H9 (cell line): ENCODE measurements around the gene OR10J5. TPM values are rescaled to one million over a fixed set of nuclear protein-coding genes. Genes with fewer than 3 reads are reported as not detected.

ENCODE experiments used
- DNase-seq: peaks from one replicate; pipeline ENCODE4 v3.0.0-alpha.2; 2017
- H2AFZ ChIP-seq: one replicate; pipeline ENCODE4 v1.6.1; 2013; ENCODE audit warnings: mild to moderate bottlenecking, low read length, control low read depth, moderate library complexity
- H2AK5ac ChIP-seq: 2 replicates; pipeline ENCODE4 v1.6.1; 2013; ENCODE audit warnings: low read length, control low read depth, mixed read lengths; ENCODE audit not compliant: insufficient read length
- H2BK120ac ChIP-seq: one replicate; pipeline ENCODE4 v1.6.1; 2013; ENCODE audit warnings: low read depth, mild to moderate bottlenecking, low read length, control low read depth, inconsistent platforms; ENCODE audit not compliant: poor library complexity, severe bottlenecking
- H2BK12ac ChIP-seq: 2 replicates; pipeline ENCODE4 v1.6.1; 2013; ENCODE audit warnings: low read length, control low read depth, mixed read lengths, low read depth; ENCODE audit not compliant: insufficient read length
- H2BK15ac ChIP-seq: 2 replicates; pipeline ENCODE4 v1.6.1; 2013; ENCODE audit warnings: low read depth, low read length, control low read depth
- H2BK20ac ChIP-seq: one replicate; pipeline ENCODE4 v1.6.1; 2013; ENCODE audit warnings: low read depth, mild to moderate bottlenecking, low read length, control low read depth, inconsistent platforms; ENCODE audit not compliant: poor library complexity, severe bottlenecking
- H2BK5ac ChIP-seq: 2 replicates; pipeline ENCODE4 v1.6.1; 2013; ENCODE audit warnings: low read length, control low read depth, mixed read lengths; ENCODE audit not compliant: insufficient read length
- H3K14ac ChIP-seq: 2 replicates; pipeline ENCODE4 v1.6.1; 2013; ENCODE audit warnings: low read length, control low read depth; ENCODE audit not compliant: insufficient read depth
- H3K18ac ChIP-seq: 2 replicates; pipeline ENCODE4 v1.6.1; 2013; ENCODE audit warnings: low read depth, mild to moderate bottlenecking, mixed read lengths, low read length, control low read depth; ENCODE audit not compliant: insufficient read length
- H3K23ac ChIP-seq: 2 replicates; pipeline ENCODE4 v1.6.1; 2013; ENCODE audit warnings: low read length, control low read depth, mixed read lengths, low read depth; ENCODE audit not compliant: insufficient read length
- H3K23me2 ChIP-seq: 2 replicates; pipeline ENCODE4 v1.6.1; 2013; ENCODE audit warnings: low read depth, mild to moderate bottlenecking, mixed read lengths, low read length, control low read depth; ENCODE audit not compliant: insufficient read length, poor library complexity, severe bottlenecking
- H3K27ac ChIP-seq: 2 replicates; pipeline ENCODE4 v1.5.1; 2013; ENCODE audit warnings: low read length, control low read depth, mixed read lengths, low read depth; ENCODE audit not compliant: insufficient read length
- H3K27me3 ChIP-seq: 2 replicates; pipeline ENCODE4 v1.6.1; 2013; ENCODE audit warnings: low read length, control low read depth, inconsistent platforms; ENCODE audit not compliant: insufficient read depth
- H3K4ac ChIP-seq: 2 replicates; pipeline ENCODE4 v1.6.1; 2013; ENCODE audit warnings: low read depth, mild to moderate bottlenecking, control low read depth, inconsistent platforms, low read length, moderate library complexity
- H3K4me1 ChIP-seq: 2 replicates; pipeline ENCODE4 v1.6.1; 2013; ENCODE audit warnings: low read length, control low read depth, inconsistent platforms; ENCODE audit not compliant: insufficient read depth
- H3K4me2 ChIP-seq: 2 replicates; pipeline ENCODE4 v1.6.1; 2013; ENCODE audit warnings: low read length, control low read depth, mixed read lengths; ENCODE audit not compliant: insufficient read length, insufficient read depth
- H3K56ac ChIP-seq: 2 replicates; pipeline ENCODE4 v1.6.1; 2013; ENCODE audit warnings: low read depth, mild to moderate bottlenecking, mixed read lengths, low read length, control low read depth; ENCODE audit not compliant: insufficient read length
- H3K79me1 ChIP-seq: 2 replicates; pipeline ENCODE4 v1.6.1; 2013; ENCODE audit warnings: low read depth, mild to moderate bottlenecking, moderate library complexity, low read length, control low read depth, inconsistent platforms; ENCODE audit not compliant: insufficient read depth, poor library complexity, severe bottlenecking
- H3K79me2 ChIP-seq: 2 replicates; pipeline ENCODE4 v1.6.1; 2013; ENCODE audit warnings: low read length, control low read depth, inconsistent platforms; ENCODE audit not compliant: insufficient read depth
- H3K9ac ChIP-seq: 2 replicates; pipeline ENCODE4 v1.6.1; 2013; ENCODE audit warnings: low read length, control low read depth, mixed read lengths; ENCODE audit not compliant: insufficient read length; ENCODE audit errors: extremely low read depth
- H3K9me3 ChIP-seq: one replicate; pipeline ENCODE4 v1.6.1; 2013; ENCODE audit warnings: low read depth, low read length, inconsistent platforms; ENCODE audit not compliant: control insufficient read depth
- H3T11ph ChIP-seq: one replicate; pipeline ENCODE4 v1.6.1; 2013; ENCODE audit warnings: mild to moderate bottlenecking, low read length, control low read depth, inconsistent platforms
- H4K20me1 ChIP-seq: one replicate; pipeline ENCODE4 v1.6.1; 2013; ENCODE audit not compliant: control insufficient read depth, insufficient read length, insufficient read depth
- H4K5ac ChIP-seq: 2 replicates; pipeline ENCODE4 v1.6.1; 2013; ENCODE audit warnings: low read depth, mild to moderate bottlenecking, mixed read lengths, low read length, control low read depth; ENCODE audit not compliant: insufficient read length
- H4K8ac ChIP-seq: replicated peaks from 2 replicates; pipeline ENCODE4 v1.6.1; 2013; ENCODE audit warnings: low read length, control low read depth, mixed read lengths, low read depth; ENCODE audit not compliant: insufficient read length
- H4K91ac ChIP-seq: 2 replicates; pipeline ENCODE4 v1.6.1; 2013; ENCODE audit warnings: low read depth, mild to moderate bottlenecking, moderate library complexity, mixed read lengths, low read length, control low read depth; ENCODE audit not compliant: insufficient read length
- H3K27ac Mint-ChIP-seq, 3 experiments: 2 replicates in 2 of 3; 3 replicates in 1 of 3; pipeline ENCODE4 v1.8.0; 2020 to 2021; ENCODE audit warnings: mixed read lengths in 3 of 3, mild to moderate bottlenecking in 1 of 3, moderate library complexity in 1 of 3
- H3K27me3 Mint-ChIP-seq: 2 replicates; pipeline ENCODE4 v1.8.0; 2021; ENCODE audit warnings: low read depth, mild to moderate bottlenecking, moderate library complexity, mixed read lengths
- H3K36me3 Mint-ChIP-seq, 3 experiments: 2 replicates in 2 of 3; 3 replicates in 1 of 3; pipeline ENCODE4 v1.8.0; 2020 to 2021; ENCODE audit warnings: low read depth in 3 of 3, mixed read lengths in 3 of 3; ENCODE audit not compliant: insufficient read depth in 1 of 3
- H3K4me1 Mint-ChIP-seq, 2 experiments: 2 replicates each; pipeline ENCODE4 v1.8.0; 2020; ENCODE audit warnings: mixed read lengths in 2 of 2
- H3K4me3 Mint-ChIP-seq, 2 experiments: 2 replicates in 1 of 2; 3 replicates in 1 of 2; pipeline ENCODE4 v1.8.0; 2020 to 2021; ENCODE audit warnings: mild to moderate bottlenecking in 2 of 2, mixed read lengths in 2 of 2, moderate library complexity in 1 of 2
- H3K9me3 Mint-ChIP-seq, 2 experiments: 2 replicates in 1 of 2; 3 replicates in 1 of 2; pipeline ENCODE4 v1.8.0; 2020; ENCODE audit warnings: mild to moderate bottlenecking in 2 of 2, mixed read lengths in 2 of 2, moderate library complexity in 1 of 2
- CTCF ChIP-seq: fragments of 200-600 bp; sonication (generic); conservative IDR thresholded peaks from 3 replicates; pipeline ENCODE4 v1.8.0; 2021; ENCODE audit warnings: antibody characterized with exemption, mild to moderate bottlenecking
- WGBS: extraction: QIAGEN DNeasy Blood & Tissue Kit; methylation state at CpG from one replicate; pipeline ENCODE4 v1.1.7; 2013; ENCODE audit warnings: missing lambda C conversion rate, low lambda C conversion rate, mixed read lengths; ENCODE audit not compliant: insufficient read length; ENCODE audit errors: extremely low coverage; 5-methylcytosine and 5-hydroxymethylcytosine counted together
- long read RNA-seq: library from polyadenylated mRNA; unstranded; transcript quantifications from one replicate; pipeline ENCODE4 v2.0.0, GENCODE V29; 2020
- total RNA-seq: library from RNA; stranded (reverse); gene quantifications from 2 replicates; pipeline ENCODE4 v1.2.1, GENCODE V29; 2021

The OR10J5 gene
- not detected in 2 replicates for total RNA-seq
- long read RNA-seq, result 0 reads

- H3K23me2 ChIP-seq, result no peaks in the 10 kb centered on the region
- TF ChIP-seq CTCF, result no peak
- WGBS, result no CpG with 5 or more reads among the region's 1 CpG
Measured at GRCh38 chr1:159535907-159536306, at the start of gene OR10J5. Gene OR10J5 (minus strand): TSS chr1:159536007. CDS start chr1:159536007, 0 bp downstream.

More at GRCh38 chr1:159535907-159536306, at the start of gene OR10J5:
- Histone ChIP-seq H4K8ac (no peak within 1 kb of the TSS), H3K23ac (no peak within 1 kb of the TSS), H3K4ac (no peak within 1 kb of the TSS), H3K9ac (no peak within 1 kb of the TSS), H3K14ac (no peak within 1 kb of the TSS), H3K56ac (no peak within 1 kb of the TSS), H3K79me1 (no peaks in the 10 kb centered on the region), H3K27me3 (no peaks in the 10 kb centered on the region), H3K27ac (no peak within 1 kb of the TSS), H3K79me2 (no peaks in the 10 kb centered on the region), H4K5ac (no peak within 1 kb of the TSS), H3K4me1 (no peaks in the 10 kb centered on the region), H3K4me2 (no peak within 1 kb of the TSS), H2AK5ac (no peak within 1 kb of the TSS), H2BK120ac (no peak within 1 kb of the TSS), H3T11ph (no peak within 1 kb of the TSS), H2AFZ (no peak within 1 kb of the TSS), H2BK15ac (no peak within 1 kb of the TSS), H4K91ac (no peak within 1 kb of the TSS), H2BK5ac (no peak within 1 kb of the TSS), H3K9me3 (no peaks in the 10 kb centered on the region), H2BK20ac (no peak within 1 kb of the TSS), H4K20me1 (no peaks in the 10 kb centered on the region), H2BK12ac (no peak within 1 kb of the TSS), H3K18ac (no peak within 1 kb of the TSS)
- Mint-ChIP-seq H3K4me1 (no peaks in the 10 kb centered on the region), H3K36me3 (peaks cover 0 to 40% (median 3%) of the 10 kb centered on the region in 3 experiments; a peak in 4 of 7 replicates), H3K27me3 (peaks cover 2% of the 10 kb centered on the region; the same call in 1 of the 2 replicates), H3K27ac (no peak within 1 kb of the TSS; a peak in 1 of 7 replicates), H3K9me3 (peaks cover 21 to 89% of the 10 kb centered on the region in 2 experiments), H3K4me3 (no peak within 1 kb of the TSS)
- no peak for DNase-seq
